ENCODE data around the gene HDAC4. TPM values are rescaled to one million over a fixed set of nuclear protein-coding genes. Genes with fewer than 3 reads are reported as not detected.

The HDAC4 gene
- total RNA-seq, 1 experiment from 2014 or later, result 32.0 TPM

- H3K18ac ChIP-seq (ENCODE audit: insufficient read length, low read depth, low read length), result no peak overlapping the region
- H3K4me3 Mint-ChIP-seq, result no peak overlapping the region
- no peak overlapping the region for H3K4ac ChIP-seq (ENCODE audit: low read depth, low read length)
- no peaks in the 10 kb centered on the region for H3K4me1 ChIP-seq (ENCODE audit: insufficient read depth, low read length)
- H3K4me2 ChIP-seq (ENCODE audit: insufficient read depth, insufficient read length, low read length), result no peak overlapping the region
- no peaks in the 10 kb centered on the region for H3K79me2 ChIP-seq (ENCODE audit: insufficient read depth, low read length)
- H3T11ph ChIP-seq (ENCODE audit: low read length), result no peak overlapping the region
- H4K91ac ChIP-seq (ENCODE audit: insufficient read length, low read depth, low read length), result no peak overlapping the region
- no CpG with 5 or more reads among the region's 4 CpGs for WGBS (ENCODE audit: extremely low coverage, insufficient read length, low lambda C conversion rate)
- H2AK5ac ChIP-seq (ENCODE audit: insufficient read length, low read length), result no peak overlapping the region
- H3K23me2 ChIP-seq (ENCODE audit: insufficient read length, low read depth, low read length, poor library complexity, severe bottlenecking), result no peaks in the 10 kb centered on the region
- peak overlapping the region in 1 of 3 experiments; percentile 48; a peak in 1 of 7 replicates for H3K27ac Mint-ChIP-seq
- H3K14ac ChIP-seq (ENCODE audit: insufficient read depth, low read length), result no peak overlapping the region
- TF ChIP-seq CTCF (conservative IDR thresholded peaks at IDR 0.05), result no peak
- no peak overlapping the region for H2BK20ac ChIP-seq (ENCODE audit: low read depth, low read length, poor library complexity, severe bottlenecking)
- H2BK15ac ChIP-seq (ENCODE audit: low read depth, low read length), result no peak overlapping the region
- H2BK12ac ChIP-seq (ENCODE audit: insufficient read length, low read depth, low read length), result no peak overlapping the region
- no peak overlapping the region for H2AFZ ChIP-seq (ENCODE audit: low read length)
- no peaks in the 10 kb centered on the region for H3K4me1 Mint-ChIP-seq
- H3K27me3 ChIP-seq (ENCODE audit: insufficient read depth, low read length), result no peaks in the 10 kb centered on the region
- H3K9me3 Mint-ChIP-seq, result no peaks in the 10 kb centered on the region; a peak in 1 of 5 replicates
- no peaks in the 10 kb centered on the region for H3K9me3 ChIP-seq (ENCODE audit: control insufficient read depth, low read depth, low read length)
- H4K5ac ChIP-seq (ENCODE audit: insufficient read length, low read depth, low read length), result no peak overlapping the region
- no peaks in the 10 kb centered on the region for H3K36me3 Mint-ChIP-seq (ENCODE audit: insufficient read depth in 1 of 3, low read depth in 3 of 3)
- H3K9ac ChIP-seq (ENCODE audit: extremely low read depth, insufficient read length, low read length), result no peak overlapping the region
- no peak overlapping the region for H3K56ac ChIP-seq (ENCODE audit: insufficient read length, low read depth, low read length)
- no peak overlapping the region for H3K27ac ChIP-seq (ENCODE audit: insufficient read length, low read depth, low read length)
- no peak overlapping the region for H4K8ac ChIP-seq (replicated peaks; ENCODE audit: insufficient read length, low read depth, low read length)
- no peak for DNase-seq
- H2BK5ac ChIP-seq (ENCODE audit: insufficient read length, low read length), result no peak overlapping the region
- no peaks in the 10 kb centered on the region for H3K79me1 ChIP-seq (ENCODE audit: insufficient read depth, low read depth, low read length, poor library complexity, severe bottlenecking)
- H4K20me1 ChIP-seq (ENCODE audit: control insufficient read depth, insufficient read depth, insufficient read length), result no peaks in the 10 kb centered on the region
- peaks cover 9% of the 10 kb centered on the region for H3K27me3 Mint-ChIP-seq (ENCODE audit: low read depth)
- H2BK120ac ChIP-seq (ENCODE audit: low read depth, low read length, poor library complexity, severe bottlenecking), result no peak overlapping the region
- no peak overlapping the region for H3K23ac ChIP-seq (ENCODE audit: insufficient read length, low read depth, low read length)
Measured at GRCh38 chr2:239421851-239422250, 21.0 kb upstream of the HDAC4 start.
